SK-N-SH treated with all-trans-retinoic acid at 6 μM for 48 hours (cell line): ENCODE measurements around the gene FASTKD2.

Source experiments
- ARNTL ChIP-seq: fragments of 450-650 bp; formaldehyde crosslinking; IDR thresholded peaks from 2 replicates; pipeline ENCODE4 v1.5.0; 2020; ENCODE audit warnings: low read depth, mild to moderate bottlenecking, moderate library complexity, borderline replicate concordance
- CREB5 ChIP-seq: fragments of 250-450 bp; sonication (Bioruptor Pico); IDR thresholded peaks from 2 replicates; pipeline ENCODE4 v1.5.1; 2020; ENCODE audit warnings: low read depth, mild to moderate bottlenecking, moderate library complexity
- ESRRG ChIP-seq: fragments of 250-450 bp; sonication (Bioruptor Pico); IDR thresholded peaks from 2 replicates; pipeline ENCODE4 v1.6.1; 2021; ENCODE audit warnings: mild to moderate bottlenecking
- GLIS3 ChIP-seq: fragments of 250-450 bp; sonication (Bioruptor Pico); IDR thresholded peaks from 2 replicates; pipeline ENCODE4 v1.5.0; 2020; ENCODE audit warnings: mild to moderate bottlenecking, moderate library complexity
- ISL1 ChIP-seq: fragments of 250-450 bp; sonication (Bioruptor Pico); IDR thresholded peaks from 2 replicates; pipeline ENCODE4 v2.1.2; 2022; ENCODE audit warnings: mild to moderate bottlenecking, moderate library complexity
- PATZ1 ChIP-seq: fragments of 250-450 bp; sonication (Bioruptor Pico); IDR thresholded peaks from 2 replicates; pipeline ENCODE4 v1.8.0; 2020; ENCODE audit warnings: mild to moderate bottlenecking, moderate library complexity, borderline replicate concordance
- POU6F1 ChIP-seq: fragments of 250-450 bp; sonication (Bioruptor Pico); IDR thresholded peaks from 2 replicates; pipeline ENCODE4 v1.8.0; 2021; ENCODE audit warnings: low read depth, mild to moderate bottlenecking, moderate library complexity, borderline replicate concordance
- SNAI2 ChIP-seq: fragments of 250-450 bp; sonication (Bioruptor Pico); IDR thresholded peaks from 2 replicates; pipeline ENCODE4 v1.5.0; 2020; ENCODE audit warnings: mild to moderate bottlenecking, moderate library complexity
- TSHZ2 ChIP-seq: fragments of 250-450 bp; sonication (Bioruptor Pico); IDR thresholded peaks from 2 replicates; pipeline ENCODE4 v1.5.0; 2020; ENCODE audit warnings: mild to moderate bottlenecking, moderate library complexity
- ZC3H10 ChIP-seq: fragments of 250-450 bp; sonication (Bioruptor Pico); IDR thresholded peaks from 2 replicates; pipeline ENCODE4 v1.5.1; 2021; ENCODE audit warnings: mild to moderate bottlenecking, moderate library complexity
- ZFP30 ChIP-seq: fragments of 450-650 bp; formaldehyde crosslinking; IDR thresholded peaks from 2 replicates; pipeline ENCODE4 v1.5.0; 2022; ENCODE audit warnings: mild to moderate bottlenecking, moderate library complexity
- ZNF8 ChIP-seq: fragments of 450-650 bp; formaldehyde crosslinking; IDR thresholded peaks from 2 replicates; pipeline ENCODE4 v1.5.0; 2020; ENCODE audit warnings: mild to moderate bottlenecking, moderate library complexity

GRCh38 chr2:206764673-206765241 is 649 bp upstream of the FASTKD2 start:
- TF ChIP-seq ARNTL (CRISPR knock-in tag) (no peak), ESRRG (CRISPR knock-in tag) (no peak), TSHZ2 (CRISPR knock-in tag) (no peak), ISL1 (no peak), SNAI2 (CRISPR knock-in tag) (no peak), ZC3H10 (CRISPR knock-in tag) (no peak), GLIS3 (CRISPR knock-in tag) (no peak), ZFP30 (CRISPR knock-in tag) (no peak), ZNF8 (CRISPR knock-in tag) (no peak), PATZ1 (CRISPR knock-in tag) (no peak), POU6F1 (CRISPR knock-in tag) (no peak), CREB5 (CRISPR knock-in tag) (no peak)
